Loucy (cell line): ENCODE data around the gene STX8.
A peak's percentile ranks its signal among the peaks of the same experiment; 100 is the strongest.
"Not testable (repeated sequence)": the region's sequence is repeated elsewhere in the genome, so short reads cannot be mapped to it uniquely, and the experiment has no call there.

Experiments
- H2AFZ ChIP-seq: fragments of 200-600 bp; sonication (generic); 2 replicates; pipeline ENCODE4 v1.6.0; 2016; ENCODE audit warnings: antibody characterized with exemption, mild to moderate bottlenecking, low read length, moderate library complexity
- H3F3A ChIP-seq: fragments of 200-600 bp; 2 replicates; pipeline ENCODE4 v1.6.0; 2016; ENCODE audit warnings: antibody characterized with exemption, low read depth, mild to moderate bottlenecking
- H3K27me3 ChIP-seq: fragments of 200-600 bp; sonication (generic); 2 replicates; pipeline ENCODE4 v1.6.1; 2014; ENCODE audit warnings: low read length, mild to moderate bottlenecking; ENCODE audit not compliant: insufficient read depth, poor library complexity, severe bottlenecking
- H3K36me3 ChIP-seq: fragments of 200-600 bp; sonication (generic); 2 replicates; pipeline ENCODE4 v1.6.1; 2016; ENCODE audit warnings: low read length; ENCODE audit not compliant: insufficient read depth
- H3K4me1 ChIP-seq: fragments of 200-600 bp; sonication (generic); 2 replicates; pipeline ENCODE4 v1.5.1; 2014; ENCODE audit warnings: low read length, mild to moderate bottlenecking; ENCODE audit not compliant: insufficient read depth, poor library complexity, severe bottlenecking
- H3K4me2 ChIP-seq: fragments of 200-600 bp; sonication (generic); 2 replicates; pipeline ENCODE4 v1.6.0; 2014; ENCODE audit warnings: antibody characterized with exemption, low read length, low read depth, mild to moderate bottlenecking; ENCODE audit not compliant: poor library complexity, severe bottlenecking
- H3K4me3 ChIP-seq: fragments of 200-600 bp; sonication (generic); 2 replicates; pipeline ENCODE4 v1.5.1; 2014; ENCODE audit warnings: low read length, mild to moderate bottlenecking, mixed read lengths; ENCODE audit not compliant: poor library complexity, severe bottlenecking
- H3K79me2 ChIP-seq: fragments of 200-600 bp; sonication (generic); 2 replicates; pipeline ENCODE4 v1.6.1; 2014; ENCODE audit warnings: low read length; ENCODE audit not compliant: insufficient read depth
- H3K9ac ChIP-seq: fragments of 200-600 bp; sonication (generic); 2 replicates; pipeline ENCODE4 v1.6.0; 2014; ENCODE audit warnings: mild to moderate bottlenecking, low read depth, low read length, moderate library complexity; ENCODE audit not compliant: poor library complexity, severe bottlenecking
- H3K9me2 ChIP-seq: fragments of 200-600 bp; sonication (generic); replicated peaks from 2 replicates; pipeline ENCODE4 v1.6.1; 2016; ENCODE audit warnings: low read depth, low read length, mixed read lengths
- H3K9me3 ChIP-seq: fragments of 200-600 bp; sonication (generic); 2 replicates; pipeline ENCODE4 v1.6.1; 2014; ENCODE audit warnings: mild to moderate bottlenecking, antibody characterized with exemption, low read length, low read depth; ENCODE audit not compliant: insufficient read depth
- H4K20me1 ChIP-seq: fragments of 200-600 bp; sonication (generic); 2 replicates; pipeline ENCODE4 v1.6.0; 2014; ENCODE audit warnings: antibody characterized with exemption, low read length, mild to moderate bottlenecking; ENCODE audit not compliant: insufficient read depth, poor library complexity, severe bottlenecking
- EZH2phosphoT487 ChIP-seq: fragments of 200-600 bp; IDR thresholded peaks from 2 replicates; pipeline ENCODE4 v1.6.1; 2018; ENCODE audit warnings: antibody characterized with exemption, mild to moderate bottlenecking, moderate library complexity, borderline replicate concordance
- TF ChIP-seq, protein P1 (sequence below): fragments of 200-600 bp; sonication (generic); conservative IDR thresholded peaks from 2 replicates; pipeline ENCODE4 v1.5.1; 2014; ENCODE audit warnings: mild to moderate bottlenecking, antibody characterized with exemption, low read length

The STX8 gene

DNA sequence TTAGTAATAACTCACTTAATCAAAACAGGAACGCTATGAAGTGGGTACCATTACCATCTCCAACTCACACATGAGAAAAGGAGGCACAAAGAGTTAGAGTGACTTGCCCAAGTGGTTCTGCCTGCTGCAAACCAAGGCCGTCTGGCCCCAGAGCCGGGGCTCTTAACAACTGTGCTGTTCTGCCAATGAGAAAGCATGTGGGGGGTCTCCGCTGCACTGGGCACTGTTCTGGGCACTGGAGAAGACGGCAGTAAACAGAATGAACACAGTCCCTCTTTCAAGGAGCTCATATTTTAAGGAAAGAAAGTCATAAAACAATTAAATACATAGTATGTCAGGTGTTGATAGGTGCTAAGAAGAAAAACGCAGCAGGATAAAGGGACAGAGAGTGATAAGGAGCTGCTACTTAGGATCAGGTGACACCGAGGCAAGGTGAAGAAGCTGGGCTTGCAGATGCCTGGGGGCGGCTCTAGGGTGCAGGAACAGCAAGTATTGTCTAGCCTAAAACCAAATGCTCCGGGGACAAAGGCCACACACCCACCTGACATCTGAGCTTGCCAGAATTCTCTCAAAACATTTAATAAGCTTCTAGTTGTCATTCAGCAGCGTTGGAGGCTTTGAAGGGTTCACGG is 6.5 kb downstream of the STX8 start:
- H2AFZ ChIP-seq: no peak overlapping the region
- no peaks in the 10 kb centered on the region for H3F3A ChIP-seq
- no peaks in the 10 kb centered on the region for H3K9me3 ChIP-seq
- H3K9me2 ChIP-seq: no peaks in the 10 kb centered on the region
- no peak overlapping the region for H3K9ac ChIP-seq
- TF ChIP-seq EZH2phosphoT487: no peak
- TF ChIP-seq, protein P1, sequence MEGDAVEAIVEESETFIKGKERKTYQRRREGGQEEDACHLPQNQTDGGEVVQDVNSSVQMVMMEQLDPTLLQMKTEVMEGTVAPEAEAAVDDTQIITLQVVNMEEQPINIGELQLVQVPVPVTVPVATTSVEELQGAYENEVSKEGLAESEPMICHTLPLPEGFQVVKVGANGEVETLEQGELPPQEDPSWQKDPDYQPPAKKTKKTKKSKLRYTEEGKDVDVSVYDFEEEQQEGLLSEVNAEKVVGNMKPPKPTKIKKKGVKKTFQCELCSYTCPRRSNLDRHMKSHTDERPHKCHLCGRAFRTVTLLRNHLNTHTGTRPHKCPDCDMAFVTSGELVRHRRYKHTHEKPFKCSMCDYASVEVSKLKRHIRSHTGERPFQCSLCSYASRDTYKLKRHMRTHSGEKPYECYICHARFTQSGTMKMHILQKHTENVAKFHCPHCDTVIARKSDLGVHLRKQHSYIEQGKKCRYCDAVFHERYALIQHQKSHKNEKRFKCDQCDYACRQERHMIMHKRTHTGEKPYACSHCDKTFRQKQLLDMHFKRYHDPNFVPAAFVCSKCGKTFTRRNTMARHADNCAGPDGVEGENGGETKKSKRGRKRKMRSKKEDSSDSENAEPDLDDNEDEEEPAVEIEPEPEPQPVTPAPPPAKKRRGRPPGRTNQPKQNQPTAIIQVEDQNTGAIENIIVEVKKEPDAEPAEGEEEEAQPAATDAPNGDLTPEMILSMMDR: no peak
- peaks cover 36% of the 10 kb centered on the region; the same call in 1 of the 2 replicates for H3K79me2 ChIP-seq
- H3K27me3 ChIP-seq: no peaks in the 10 kb centered on the region
- no peak overlapping the region for H3K4me2 ChIP-seq
- peaks cover 18% of the 10 kb centered on the region for H3K4me1 ChIP-seq
- peaks cover 10% of the 10 kb centered on the region; the same call in 1 of the 2 replicates for H3K36me3 ChIP-seq
- peaks cover 5% of the 10 kb centered on the region for H4K20me1 ChIP-seq
- H3K4me3 ChIP-seq: no peak overlapping the region

DNA sequence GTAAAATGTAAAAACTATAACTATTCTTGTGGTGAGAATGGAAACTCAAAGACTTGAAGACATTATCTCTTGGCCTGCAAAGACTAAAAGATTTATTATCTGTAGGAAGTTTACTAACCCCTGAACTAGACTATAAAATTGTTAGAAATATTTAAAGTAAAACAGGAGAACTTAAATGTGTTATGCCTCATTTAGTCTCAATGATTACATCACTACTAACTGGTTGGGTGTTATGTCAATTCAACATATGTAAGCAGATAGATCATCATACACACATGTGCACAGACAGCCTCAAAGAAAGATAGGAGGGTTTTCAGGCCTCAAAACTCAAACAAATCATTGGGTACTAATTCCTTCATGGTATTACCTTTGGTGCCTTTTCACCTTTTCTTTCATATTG is 7.6 kb downstream of the STX8 start:
- H3K27me3 ChIP-seq: no peaks in the 10 kb centered on the region
- H3K4me3 ChIP-seq: no peak overlapping the region
- no peaks in the 10 kb centered on the region for H3F3A ChIP-seq
- no peak overlapping the region for H2AFZ ChIP-seq
- H3K4me2 ChIP-seq: no peak overlapping the region
- peaks cover 5% of the 10 kb centered on the region for H4K20me1 ChIP-seq
- no peaks in the 10 kb centered on the region for H3K9me2 ChIP-seq
- peaks cover 10% of the 10 kb centered on the region; the same call in 1 of the 2 replicates for H3K36me3 ChIP-seq
- H3K9me3 ChIP-seq: no peaks in the 10 kb centered on the region
- H3K9ac ChIP-seq: no peak overlapping the region
- peaks cover 30% of the 10 kb centered on the region; the same call in 1 of the 2 replicates for H3K79me2 ChIP-seq
- TF ChIP-seq, protein P1: no peak
- TF ChIP-seq EZH2phosphoT487: no peak
- H3K4me1 ChIP-seq: peaks cover 15% of the 10 kb centered on the region

DNA sequence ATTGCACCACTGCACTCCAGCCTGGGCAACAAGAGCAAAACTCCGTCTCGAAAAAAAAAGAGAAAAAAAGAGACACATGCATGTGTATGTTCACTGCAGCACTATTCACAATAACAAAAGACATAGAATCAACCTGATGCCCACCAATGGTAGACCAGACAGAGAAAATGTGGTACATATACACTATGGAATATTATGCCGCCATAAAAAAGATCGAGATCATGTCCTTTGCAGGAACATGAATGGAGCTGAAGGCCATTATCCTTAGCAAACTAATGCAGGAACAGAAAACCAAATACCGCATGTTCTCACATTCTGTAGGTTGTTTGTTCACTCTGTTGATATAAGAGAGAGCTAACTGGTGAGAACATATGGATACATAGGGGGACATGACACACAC is 8.9 kb downstream of the STX8 start:
- not testable (repeated sequence) for H3K9me3 ChIP-seq, H3K9ac ChIP-seq, H3K27me3 ChIP-seq, H2AFZ ChIP-seq, H4K20me1 ChIP-seq, H3F3A ChIP-seq, H3K9me2 ChIP-seq, H3K4me3 ChIP-seq, H3K4me2 ChIP-seq
- peaks cover 15% of the 10 kb centered on the region for H3K4me1 ChIP-seq
- peaks cover 10% of the 10 kb centered on the region; the same call in 1 of the 2 replicates for H3K36me3 ChIP-seq
- peaks cover 24% of the 10 kb centered on the region; the same call in 1 of the 2 replicates for H3K79me2 ChIP-seq

DNA sequence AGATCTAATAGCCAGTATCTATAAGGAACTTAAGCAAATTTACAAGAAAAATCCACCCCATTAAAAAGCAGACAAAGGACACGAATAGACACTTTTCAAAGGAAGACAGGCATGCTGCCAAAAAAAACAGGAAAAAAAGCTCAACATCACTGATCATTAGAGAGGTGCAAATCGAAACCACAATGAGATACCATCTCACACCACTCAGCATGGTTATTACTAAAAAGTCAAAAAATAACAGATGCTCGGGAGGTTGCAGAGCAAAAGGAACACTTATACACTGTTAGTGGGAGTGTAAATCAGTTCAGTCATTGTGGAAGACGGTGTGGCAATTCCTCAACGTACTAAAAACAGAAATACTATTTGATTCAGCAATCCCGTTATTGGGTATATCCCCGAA is 9.6 kb downstream of the STX8 start:
- no peaks in the 10 kb centered on the region for H3K9me3 ChIP-seq
- H3K79me2 ChIP-seq: peaks cover 23% of the 10 kb centered on the region; the same call in 1 of the 2 replicates
- peak overlapping the region; percentile 9 for H3K4me3 ChIP-seq
- H3K9ac ChIP-seq: no peak overlapping the region
- no peak for TF ChIP-seq EZH2phosphoT487
- TF ChIP-seq, protein P1: no peak
- H3K9me2 ChIP-seq: no peaks in the 10 kb centered on the region
- H3K4me1 ChIP-seq: peaks cover 15% of the 10 kb centered on the region
- H3K36me3 ChIP-seq: peaks cover 10% of the 10 kb centered on the region; the same call in 1 of the 2 replicates
- H3F3A ChIP-seq: no peaks in the 10 kb centered on the region
- H4K20me1 ChIP-seq: no peaks in the 10 kb centered on the region
- no peaks in the 10 kb centered on the region for H3K27me3 ChIP-seq
- no peak overlapping the region for H2AFZ ChIP-seq
- peak overlapping the region; percentile 47 for H3K4me2 ChIP-seq
